ENCODE data around the gene IMMP2L.
"Not testable (repeated sequence)": the region's sequence is repeated elsewhere in the genome, so short reads cannot be mapped to it uniquely, and the experiment has no call there.

The IMMP2L gene

GRCh38 chr7:111561904-111562732 lies at the start of gene IMMP2L:
Gene IMMP2L (minus strand): TSS chr7:111562492.
- Histone ChIP-seq H3K4me1 (ENCODE audit: control insufficient read depth, insufficient read depth, low read length) (peaks cover 10% of the 10 kb centered on the region), H3K9ac (ENCODE audit: low read depth, low read length) (peak within 1 kb of the TSS; percentile 79), H3K4me3 (ENCODE audit: low read depth, low read length) (peak within 1 kb of the TSS; percentile 72), H3K27me3 (ENCODE audit: control insufficient read depth, insufficient read depth, low read length) (no peaks in the 10 kb centered on the region), H3K36me3 (ENCODE audit: control insufficient read depth, insufficient read depth, low read length) (no peaks in the 10 kb centered on the region), H3K9me3 (ENCODE audit: control insufficient read depth, insufficient read depth, low read length) (no peaks in the 10 kb centered on the region)

DNA sequence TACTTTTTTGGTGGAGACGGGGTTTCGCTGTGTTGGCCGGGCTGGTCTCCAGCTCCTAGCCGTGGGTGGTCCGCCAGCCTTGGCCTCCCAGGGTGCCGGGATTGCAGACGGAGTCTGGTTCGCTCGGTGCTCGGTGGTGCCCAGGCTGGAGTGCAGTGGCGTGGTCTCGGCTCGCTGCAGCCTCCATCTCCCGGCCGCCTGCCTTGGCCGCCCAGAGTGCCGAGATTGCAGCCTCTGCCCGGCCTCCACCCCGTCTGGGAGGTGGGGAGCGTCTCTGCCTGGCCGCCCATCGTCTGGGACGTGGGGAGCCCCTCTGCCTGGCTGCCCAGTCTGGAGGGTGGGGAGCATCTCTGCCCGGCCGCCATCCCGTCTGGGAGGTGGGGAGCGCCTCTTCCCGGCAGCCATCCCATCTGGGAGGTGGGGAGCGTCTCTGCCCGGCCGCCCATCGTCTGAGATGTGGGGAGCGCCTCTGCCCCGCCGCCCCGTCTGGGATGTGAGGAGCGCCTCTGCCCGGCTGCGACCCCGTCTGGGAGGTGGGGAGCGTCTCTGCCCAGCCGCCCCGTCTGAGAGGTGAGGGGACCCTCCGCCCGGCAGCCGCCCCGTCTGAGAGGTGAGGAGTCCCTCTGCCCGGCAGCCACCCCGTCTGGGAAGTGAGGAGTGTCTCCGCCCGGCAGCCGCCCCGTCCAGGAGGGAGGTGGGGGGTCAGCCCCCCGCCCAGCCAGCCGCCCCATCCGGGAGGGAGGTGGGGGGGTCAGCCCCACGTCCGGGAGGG lies 47.4 kb upstream of the IMMP2L start:
- not testable (repeated sequence) for H3K4me3 ChIP-seq (ENCODE audit: low read depth, low read length)

GRCh38 chr7:111607621-111608020 lies 45.3 kb upstream of the IMMP2L start:
- Histone ChIP-seq H3K9me3 (ENCODE audit: control insufficient read depth, insufficient read depth, low read length) (no peaks in the 10 kb centered on the region), H3K27me3 (ENCODE audit: control insufficient read depth, insufficient read depth, low read length) (no peaks in the 10 kb centered on the region), H3K4me1 (ENCODE audit: control insufficient read depth, insufficient read depth, low read length) (no peaks in the 10 kb centered on the region), H3K4me3 (ENCODE audit: low read depth, low read length) (no peak overlapping the region), H3K9ac (ENCODE audit: low read depth, low read length) (no peak overlapping the region), H3K36me3 (ENCODE audit: control insufficient read depth, insufficient read depth, low read length) (no peaks in the 10 kb centered on the region)

More for the DNA sequence above, 47.4 kb upstream of the IMMP2L start:
- H3K9ac ChIP-seq (ENCODE audit: low read depth, low read length); H3K36me3 ChIP-seq (ENCODE audit: control insufficient read depth, insufficient read depth, low read length); H3K9me3 ChIP-seq (ENCODE audit: control insufficient read depth, insufficient read depth, low read length); H3K4me1 ChIP-seq (ENCODE audit: control insufficient read depth, insufficient read depth, low read length); H3K27me3 ChIP-seq (ENCODE audit: control insufficient read depth, insufficient read depth, low read length): not testable (repeated sequence)

- Histone ChIP-seq H3K9ac (ENCODE audit: low read depth, low read length) (no peak overlapping the region), H3K36me3 (ENCODE audit: control insufficient read depth, insufficient read depth, low read length) (no peaks in the 10 kb centered on the region), H3K27me3 (ENCODE audit: control insufficient read depth, insufficient read depth, low read length) (no peaks in the 10 kb centered on the region), H3K4me1 (ENCODE audit: control insufficient read depth, insufficient read depth, low read length) (no peaks in the 10 kb centered on the region), H3K9me3 (ENCODE audit: control insufficient read depth, insufficient read depth, low read length) (no peaks in the 10 kb centered on the region), H3K4me3 (ENCODE audit: low read depth, low read length) (no peak overlapping the region)
These were observed 43.0 kb upstream of the IMMP2L start for GRCh38 chr7:111605246-111605645.

GRCh38 chr7:111600091-111600490 lies 37.8 kb upstream of the IMMP2L start:
- Histone ChIP-seq H3K27me3 (ENCODE audit: control insufficient read depth, insufficient read depth, low read length) (no peaks in the 10 kb centered on the region), H3K9ac (ENCODE audit: low read depth, low read length) (no peak overlapping the region), H3K4me1 (ENCODE audit: control insufficient read depth, insufficient read depth, low read length) (no peaks in the 10 kb centered on the region), H3K9me3 (ENCODE audit: control insufficient read depth, insufficient read depth, low read length) (no peaks in the 10 kb centered on the region), H3K4me3 (ENCODE audit: low read depth, low read length) (no peak overlapping the region), H3K36me3 (ENCODE audit: control insufficient read depth, insufficient read depth, low read length) (no peaks in the 10 kb centered on the region)

GRCh38 chr7:111595780-111596179 lies 33.5 kb upstream of the IMMP2L start:
- Histone ChIP-seq H3K9ac (ENCODE audit: low read depth, low read length) (no peak overlapping the region), H3K4me1 (ENCODE audit: control insufficient read depth, insufficient read depth, low read length) (no peaks in the 10 kb centered on the region), H3K27me3 (ENCODE audit: control insufficient read depth, insufficient read depth, low read length) (no peaks in the 10 kb centered on the region), H3K36me3 (ENCODE audit: control insufficient read depth, insufficient read depth, low read length) (no peaks in the 10 kb centered on the region), H3K4me3 (ENCODE audit: low read depth, low read length) (no peak overlapping the region), H3K9me3 (ENCODE audit: control insufficient read depth, insufficient read depth, low read length) (no peaks in the 10 kb centered on the region)

DNA sequence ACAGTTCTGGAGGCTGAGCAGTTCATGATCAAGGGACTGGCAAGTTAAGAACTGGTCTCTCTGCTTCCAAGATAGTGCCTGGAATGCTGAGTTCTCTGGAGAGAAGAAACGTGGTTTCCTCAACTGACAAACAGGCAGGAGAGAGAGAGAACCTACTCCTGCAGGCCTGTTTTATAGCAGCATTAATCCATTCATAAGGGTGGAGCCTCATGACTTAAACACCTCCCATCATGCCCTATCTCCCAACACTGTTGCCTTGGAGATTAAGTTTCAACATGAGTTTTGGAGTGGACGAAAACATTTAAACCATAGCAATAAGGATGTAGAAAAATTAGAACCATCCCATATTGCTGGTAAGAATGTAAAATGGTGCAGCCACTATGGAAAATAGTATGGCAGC lies 32.3 kb upstream of the IMMP2L start:
- no peaks in the 10 kb centered on the region for H3K36me3 ChIP-seq (ENCODE audit: control insufficient read depth, insufficient read depth, low read length)
- H3K27me3 ChIP-seq (ENCODE audit: control insufficient read depth, insufficient read depth, low read length), result no peaks in the 10 kb centered on the region
- no peak overlapping the region for H3K9ac ChIP-seq (ENCODE audit: low read depth, low read length)
- no peaks in the 10 kb centered on the region for H3K4me1 ChIP-seq (ENCODE audit: control insufficient read depth, insufficient read depth, low read length)
- H3K4me3 ChIP-seq (ENCODE audit: low read depth, low read length), result no peak overlapping the region
- H3K9me3 ChIP-seq (ENCODE audit: control insufficient read depth, insufficient read depth, low read length), result no peaks in the 10 kb centered on the region

- Histone ChIP-seq H3K4me1 (ENCODE audit: control insufficient read depth, insufficient read depth, low read length) (no peaks in the 10 kb centered on the region), H3K4me3 (ENCODE audit: low read depth, low read length) (no peak overlapping the region), H3K9me3 (ENCODE audit: control insufficient read depth, insufficient read depth, low read length) (no peaks in the 10 kb centered on the region), H3K9ac (ENCODE audit: low read depth, low read length) (no peak overlapping the region), H3K27me3 (ENCODE audit: control insufficient read depth, insufficient read depth, low read length) (no peaks in the 10 kb centered on the region), H3K36me3 (ENCODE audit: control insufficient read depth, insufficient read depth, low read length) (no peaks in the 10 kb centered on the region)
These were observed 31.1 kb upstream of the IMMP2L start for GRCh38 chr7:111593343-111593742.

- Histone ChIP-seq H3K36me3 (ENCODE audit: control insufficient read depth, insufficient read depth, low read length) (no peaks in the 10 kb centered on the region), H3K27me3 (ENCODE audit: control insufficient read depth, insufficient read depth, low read length) (no peaks in the 10 kb centered on the region), H3K4me3 (ENCODE audit: low read depth, low read length) (no peak overlapping the region), H3K9ac (ENCODE audit: low read depth, low read length) (no peak overlapping the region), H3K9me3 (ENCODE audit: control insufficient read depth, insufficient read depth, low read length) (no peaks in the 10 kb centered on the region), H3K4me1 (ENCODE audit: control insufficient read depth, insufficient read depth, low read length) (no peaks in the 10 kb centered on the region)
These were observed 25.8 kb upstream of the IMMP2L start for GRCh38 chr7:111588065-111588433.

DNA sequence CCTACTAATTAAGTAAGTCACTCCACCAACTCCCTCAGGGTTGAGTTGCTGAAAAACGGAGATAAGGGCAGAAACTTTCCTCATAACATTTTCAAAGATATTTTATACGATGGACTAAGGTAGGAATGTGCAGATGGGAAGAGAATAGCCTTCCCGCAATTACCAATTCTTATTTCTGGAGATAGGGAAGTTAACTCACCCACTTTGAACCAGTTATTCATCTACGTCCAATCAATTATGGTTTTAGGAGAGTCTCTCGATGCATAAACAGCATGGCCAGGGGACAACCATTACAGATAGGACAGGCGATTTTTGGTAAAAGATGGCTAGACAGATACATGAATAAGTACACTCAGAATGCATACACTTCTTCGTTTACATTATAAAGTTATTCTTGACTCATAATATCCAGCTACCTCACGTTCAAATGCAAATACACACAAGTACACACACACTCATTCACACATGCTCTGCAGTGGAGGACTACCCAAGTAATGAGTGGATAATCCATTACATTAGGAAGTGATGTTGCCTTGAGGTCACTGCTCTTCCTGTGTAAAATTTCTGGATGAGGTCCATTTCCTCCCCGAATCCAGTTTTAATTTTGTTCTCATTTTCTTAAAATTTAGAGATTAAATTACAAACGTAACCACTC lies 25.2 kb upstream of the IMMP2L start:
- Histone ChIP-seq H3K9ac (ENCODE audit: low read depth, low read length) (no peak overlapping the region), H3K4me3 (ENCODE audit: low read depth, low read length) (no peak overlapping the region), H3K9me3 (ENCODE audit: control insufficient read depth, insufficient read depth, low read length) (no peaks in the 10 kb centered on the region), H3K4me1 (ENCODE audit: control insufficient read depth, insufficient read depth, low read length) (no peaks in the 10 kb centered on the region), H3K36me3 (ENCODE audit: control insufficient read depth, insufficient read depth, low read length) (no peaks in the 10 kb centered on the region), H3K27me3 (ENCODE audit: control insufficient read depth, insufficient read depth, low read length) (no peaks in the 10 kb centered on the region)

DNA sequence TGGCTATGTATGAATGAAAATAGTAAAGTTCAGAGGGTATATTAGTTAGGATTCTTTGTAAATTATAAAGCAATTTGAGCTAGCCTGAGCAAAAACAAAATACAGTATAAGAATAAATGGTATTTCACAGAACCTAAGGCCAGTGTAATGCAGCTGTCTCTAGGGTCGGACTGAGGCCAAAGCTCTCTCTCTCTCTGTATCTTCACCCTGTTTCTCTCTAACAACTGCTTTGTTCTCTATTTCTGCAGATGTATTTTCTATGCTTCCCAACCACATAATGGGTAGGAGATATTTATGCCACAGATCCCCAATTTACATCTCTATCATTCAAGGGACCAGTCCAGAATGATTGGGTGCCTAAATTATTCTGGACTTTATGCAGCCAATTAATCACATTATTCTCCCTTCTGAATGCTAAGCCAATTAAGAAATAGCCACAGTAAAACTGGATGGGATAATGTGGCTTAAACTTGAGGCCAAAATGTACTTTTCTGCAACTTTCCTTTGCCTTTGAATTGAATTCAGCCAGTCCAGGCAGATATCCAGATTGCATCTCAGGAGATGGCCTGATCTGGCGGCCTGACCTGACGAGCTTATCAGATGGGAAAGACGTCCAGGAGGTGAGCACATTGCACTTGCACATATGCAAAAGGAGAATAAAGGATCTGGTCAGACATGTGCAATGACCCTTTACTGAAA lies 24.6 kb upstream of the IMMP2L start:
- Histone ChIP-seq H3K9me3 (ENCODE audit: control insufficient read depth, insufficient read depth, low read length) (no peaks in the 10 kb centered on the region), H3K9ac (ENCODE audit: low read depth, low read length) (no peak overlapping the region), H3K4me3 (ENCODE audit: low read depth, low read length) (no peak overlapping the region), H3K4me1 (ENCODE audit: control insufficient read depth, insufficient read depth, low read length) (no peaks in the 10 kb centered on the region), H3K27me3 (ENCODE audit: control insufficient read depth, insufficient read depth, low read length) (no peaks in the 10 kb centered on the region), H3K36me3 (ENCODE audit: control insufficient read depth, insufficient read depth, low read length) (no peaks in the 10 kb centered on the region)
